Stomach smooth muscle (tissue), 2 donors: Measurements from ENCODE around the gene CTNNA3.

ENCODE experiments used
- H3K27ac ChIP-seq: one replicate; pipeline ENCODE4 v1.7.0; 2013; ENCODE audit warnings: mild to moderate bottlenecking, low read length, inconsistent platforms
- H3K27me3 ChIP-seq, 2 donors: one replicate each; pipeline ENCODE4 v1.7.0; 2013; ENCODE audit warnings: low read length in 2 of 2; ENCODE audit not compliant: insufficient read depth in 2 of 2, control insufficient read depth in 1 of 2
- H3K36me3 ChIP-seq, 2 donors: one replicate each; pipeline ENCODE4 v1.7.0; 2013; ENCODE audit warnings: low read length in 2 of 2; ENCODE audit not compliant: control insufficient read depth in 2 of 2, insufficient read depth in 2 of 2
- H3K4me1 ChIP-seq: one replicate; pipeline ENCODE4 v1.7.0; 2013; ENCODE audit warnings: low read length; ENCODE audit not compliant: control insufficient read depth, insufficient read depth
- H3K4me3 ChIP-seq, 2 donors: one replicate each; pipeline ENCODE4 v1.7.0; 2013; ENCODE audit warnings: low read length in 2 of 2
- H3K9ac ChIP-seq, 2 donors: one replicate each; pipeline ENCODE4 v1.7.0; 2013; ENCODE audit warnings: low read length in 2 of 2, mild to moderate bottlenecking in 1 of 2
- H3K9me3 ChIP-seq, 2 donors: one replicate each; pipeline ENCODE4 v1.7.0; 2013; ENCODE audit warnings: low read length in 2 of 2; ENCODE audit not compliant: control insufficient read depth in 2 of 2
- donor health status: healthy.
- donor health status: Pancreatic carcinoma.

The CTNNA3 gene

DNA sequence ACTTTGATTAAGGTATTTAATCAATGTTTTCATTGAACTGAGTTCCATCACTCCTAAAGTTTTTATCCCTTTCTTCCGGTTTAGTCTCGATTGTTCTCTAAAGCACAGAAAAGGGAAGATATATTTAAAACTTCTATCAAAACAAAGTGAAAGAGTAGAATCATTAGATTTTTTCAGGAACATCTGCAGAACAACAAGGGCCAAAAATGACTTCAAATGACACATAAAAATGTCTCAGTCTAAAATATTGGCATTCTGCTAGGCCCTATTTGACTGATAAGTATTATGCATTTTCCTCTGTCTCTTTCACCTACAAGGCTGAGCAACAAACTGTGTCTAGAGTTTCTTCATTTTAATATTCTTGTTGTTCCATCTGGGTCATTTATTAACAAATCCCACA is 1669.7 kb downstream of the CTNNA3 start:
- H3K9me3 ChIP-seq, result peaks cover 0 to 3% of the 10 kb centered on the region in 2 donors
- no peaks in the 10 kb centered on the region for H3K27me3 ChIP-seq
- no peaks in the 10 kb centered on the region for H3K36me3 ChIP-seq
- no peak overlapping the region for H3K4me3 ChIP-seq
- H3K4me1 ChIP-seq, result no peaks in the 10 kb centered on the region
- no peak overlapping the region for H3K27ac ChIP-seq
- no peak overlapping the region for H3K9ac ChIP-seq

DNA sequence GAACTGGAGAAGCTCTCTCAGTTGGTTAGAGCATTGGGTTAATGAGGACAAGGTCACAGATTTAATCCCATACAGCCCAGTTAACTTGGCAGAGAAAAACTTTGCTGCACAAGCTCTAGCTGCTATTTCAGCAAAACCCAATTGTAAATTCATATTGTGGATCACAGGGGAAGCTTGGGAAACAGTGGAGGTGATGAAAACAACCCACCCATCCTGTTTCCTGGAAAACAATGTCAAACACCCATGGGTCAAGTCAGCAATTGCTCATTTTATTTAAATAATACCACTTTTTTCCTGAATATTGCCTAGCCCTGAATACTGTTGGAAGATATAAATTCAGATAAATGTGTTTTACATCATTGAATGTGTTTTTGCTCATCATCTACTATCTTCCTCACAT is 1670.8 kb downstream of the CTNNA3 start:
- Histone ChIP-seq H3K4me1 (no peaks in the 10 kb centered on the region), H3K9ac (no peak overlapping the region), H3K27ac (no peak overlapping the region)

DNA sequence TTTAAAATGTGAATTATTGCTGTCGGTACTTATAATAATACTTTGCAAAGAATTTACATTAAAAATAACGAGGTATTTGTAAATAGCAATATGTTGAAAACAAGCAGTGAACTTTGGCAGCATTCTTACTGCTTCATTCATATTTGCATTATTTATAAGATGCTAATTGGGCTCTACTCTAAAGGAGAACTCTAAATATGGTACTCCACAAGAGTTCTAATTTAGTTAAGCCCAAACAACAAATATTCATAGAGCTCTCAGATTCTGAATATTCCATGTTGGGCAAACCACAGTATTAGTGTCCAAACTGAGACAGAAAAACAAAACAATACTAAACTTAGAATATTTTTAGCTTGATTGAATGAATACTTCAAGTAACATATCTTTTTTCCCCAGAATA is 1674.6 kb downstream of the CTNNA3 start:
- no peaks in the 10 kb centered on the region for H3K27me3 ChIP-seq
- H3K36me3 ChIP-seq, result no peaks in the 10 kb centered on the region
- H3K9me3 ChIP-seq, result no peaks in the 10 kb centered on the region

More for the DNA sequence above, 1670.8 kb downstream of the CTNNA3 start:
- Histone ChIP-seq H3K4me3 (no peak overlapping the region), H3K27me3 (no peaks in the 10 kb centered on the region), H3K9me3 (no peaks in the 10 kb centered on the region), H3K36me3 (no peaks in the 10 kb centered on the region)

DNA sequence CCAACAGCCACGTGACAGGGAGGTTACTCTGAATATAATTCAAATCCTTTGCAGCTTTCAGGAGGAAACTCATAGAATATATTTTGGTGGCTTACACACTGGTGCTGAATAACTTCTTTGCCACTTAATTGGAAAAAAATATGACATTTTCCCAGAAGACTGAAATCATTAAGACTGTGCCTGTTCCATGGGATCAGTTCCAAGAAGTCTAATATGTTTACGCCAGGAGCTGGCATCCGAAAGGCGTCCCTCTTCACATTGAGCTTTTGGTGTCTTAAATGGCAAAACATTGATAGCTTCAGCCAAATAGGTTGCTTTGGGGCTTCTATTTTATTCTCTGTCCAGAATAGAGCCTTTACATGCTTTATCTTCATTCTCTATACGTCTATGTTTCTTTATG is 1687.8 kb downstream of the CTNNA3 start:
- Histone ChIP-seq H3K9ac (no peak overlapping the region), H3K36me3 (no peaks in the 10 kb centered on the region), H3K27ac (no peak overlapping the region), H3K4me1 (no peaks in the 10 kb centered on the region), H3K4me3 (no peak overlapping the region), H3K27me3 (no peaks in the 10 kb centered on the region), H3K9me3 (no peaks in the 10 kb centered on the region)

More for the DNA sequence above, 1674.6 kb downstream of the CTNNA3 start:
- Histone ChIP-seq H3K4me3 (no peak overlapping the region), H3K27ac (no peak overlapping the region), H3K9ac (no peak overlapping the region), H3K4me1 (no peaks in the 10 kb centered on the region)

DNA sequence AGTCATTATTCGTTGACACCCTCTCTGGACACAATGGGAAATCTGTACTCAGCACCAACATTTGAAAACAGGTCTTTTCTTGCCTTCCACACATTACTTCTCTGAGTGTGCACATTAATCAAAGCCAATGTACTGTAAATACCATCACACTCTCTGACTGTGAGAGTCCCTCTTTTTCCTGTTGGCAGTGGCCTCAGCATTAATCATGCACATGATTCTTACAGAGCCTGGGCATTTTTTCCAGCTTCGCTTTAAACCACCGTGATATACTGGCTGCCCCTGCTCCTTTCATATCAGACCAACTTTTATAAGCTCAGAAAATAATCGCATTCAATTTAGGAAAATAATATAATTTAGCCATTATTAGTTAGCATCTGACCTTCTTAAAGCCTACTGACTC is 1689.6 kb downstream of the CTNNA3 start:
- Histone ChIP-seq H3K36me3 (no peaks in the 10 kb centered on the region), H3K9ac (no peak overlapping the region), H3K9me3 (no peaks in the 10 kb centered on the region), H3K27ac (no peak overlapping the region), H3K4me3 (no peak overlapping the region), H3K4me1 (no peaks in the 10 kb centered on the region), H3K27me3 (no peaks in the 10 kb centered on the region)

DNA sequence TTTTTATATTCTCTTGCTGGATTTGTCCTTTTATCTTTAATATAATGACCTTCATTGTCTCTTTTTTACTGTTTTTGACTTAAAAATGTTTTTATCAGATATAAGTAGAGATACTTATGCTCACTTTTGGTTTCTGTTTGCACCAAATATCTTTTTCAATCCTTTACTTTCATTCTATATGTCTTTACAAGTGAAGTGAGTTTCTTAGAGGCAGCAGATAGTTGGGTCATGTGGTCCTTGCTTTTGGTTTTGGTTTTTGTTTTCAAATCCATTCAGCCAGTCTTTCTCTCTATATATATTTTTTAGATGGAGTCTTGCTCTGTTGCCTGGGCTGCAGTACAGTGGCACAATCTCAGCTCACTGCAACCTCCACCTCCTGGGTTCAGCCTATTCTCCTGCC is 1702.5 kb downstream of the CTNNA3 start:
- no peak overlapping the region for H3K4me3 ChIP-seq
- H3K4me1 ChIP-seq, result no peaks in the 10 kb centered on the region
- no peak overlapping the region for H3K9ac ChIP-seq
- H3K27me3 ChIP-seq, result no peaks in the 10 kb centered on the region
- no peak overlapping the region for H3K27ac ChIP-seq
- H3K36me3 ChIP-seq, result no peaks in the 10 kb centered on the region
- H3K9me3 ChIP-seq, result peaks cover 0 to 6% of the 10 kb centered on the region in 2 donors

DNA sequence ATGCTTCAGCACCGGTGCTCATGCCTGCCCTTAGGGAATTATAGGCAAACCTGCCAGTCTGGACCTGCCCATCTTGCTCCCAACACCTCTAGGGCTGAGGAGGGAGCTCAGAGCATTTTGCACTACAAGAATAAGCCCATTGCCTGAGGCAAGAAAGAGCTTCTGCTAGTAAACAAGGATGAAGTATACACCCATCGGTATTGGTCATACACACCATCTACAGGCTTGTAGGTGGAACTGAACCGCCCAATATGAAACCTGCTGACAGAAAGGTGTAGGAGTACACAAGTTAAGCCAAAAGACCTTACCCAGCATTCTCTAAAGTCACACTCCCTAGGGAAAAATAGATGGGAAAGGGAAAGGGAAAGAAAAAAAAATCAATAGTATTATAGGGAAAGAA is 1727.1 kb downstream of the CTNNA3 start:
- Histone ChIP-seq H3K9ac (no peak overlapping the region), H3K27me3 (no peaks in the 10 kb centered on the region), H3K4me3 (no peak overlapping the region), H3K4me1 (no peaks in the 10 kb centered on the region), H3K9me3 (no peaks in the 10 kb centered on the region), H3K27ac (no peak overlapping the region), H3K36me3 (no peaks in the 10 kb centered on the region)

DNA sequence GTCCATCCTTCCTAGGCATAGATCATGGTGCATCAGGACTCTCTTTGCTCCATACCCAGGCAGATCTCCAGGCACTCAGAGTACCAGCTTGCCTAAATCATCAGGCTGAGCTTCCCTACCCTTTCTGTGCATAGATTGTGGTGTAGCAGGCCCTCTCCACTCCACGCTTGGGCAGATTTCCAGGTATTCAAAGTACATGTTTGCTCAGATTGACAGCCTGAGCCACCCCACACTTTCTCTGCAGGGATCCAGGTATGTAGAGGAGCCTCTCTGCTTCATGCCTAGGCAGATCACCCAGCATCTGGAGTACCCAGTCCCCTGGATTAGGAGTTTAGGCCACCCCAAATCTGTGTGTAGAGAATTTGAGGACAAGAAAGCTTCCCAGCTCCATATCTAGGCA is 1727.6 kb downstream of the CTNNA3 start:
- no peaks in the 10 kb centered on the region for H3K4me1 ChIP-seq
- no peaks in the 10 kb centered on the region for H3K36me3 ChIP-seq
- no peak overlapping the region for H3K9ac ChIP-seq
- H3K4me3 ChIP-seq, result no peak overlapping the region
- no peaks in the 10 kb centered on the region for H3K9me3 ChIP-seq
- no peaks in the 10 kb centered on the region for H3K27me3 ChIP-seq
- H3K27ac ChIP-seq, result no peak overlapping the region

DNA sequence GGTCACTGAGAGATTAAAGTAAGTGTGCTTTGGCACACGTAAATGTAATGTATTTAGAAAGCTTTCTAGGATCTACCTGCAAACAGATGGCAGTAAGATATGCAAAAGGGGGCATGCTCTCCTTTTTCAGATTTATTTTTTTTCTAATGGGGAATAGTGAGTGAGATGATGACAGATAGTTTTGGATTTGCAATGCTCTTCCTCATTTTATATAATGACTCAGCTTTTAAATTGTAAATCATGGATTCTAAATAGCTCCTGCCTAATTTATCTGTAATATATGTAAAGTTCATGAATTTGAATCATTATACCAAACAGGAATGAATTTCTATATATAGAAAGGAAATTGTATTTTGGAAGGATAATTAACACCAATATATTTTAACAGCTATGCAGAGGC is 1731.8 kb downstream of the CTNNA3 start:
- Histone ChIP-seq H3K9me3 (peaks cover 0 to 3% of the 10 kb centered on the region in 2 donors), H3K4me1 (no peaks in the 10 kb centered on the region), H3K36me3 (no peaks in the 10 kb centered on the region), H3K4me3 (no peak overlapping the region), H3K27ac (no peak overlapping the region), H3K9ac (no peak overlapping the region), H3K27me3 (no peaks in the 10 kb centered on the region)

DNA sequence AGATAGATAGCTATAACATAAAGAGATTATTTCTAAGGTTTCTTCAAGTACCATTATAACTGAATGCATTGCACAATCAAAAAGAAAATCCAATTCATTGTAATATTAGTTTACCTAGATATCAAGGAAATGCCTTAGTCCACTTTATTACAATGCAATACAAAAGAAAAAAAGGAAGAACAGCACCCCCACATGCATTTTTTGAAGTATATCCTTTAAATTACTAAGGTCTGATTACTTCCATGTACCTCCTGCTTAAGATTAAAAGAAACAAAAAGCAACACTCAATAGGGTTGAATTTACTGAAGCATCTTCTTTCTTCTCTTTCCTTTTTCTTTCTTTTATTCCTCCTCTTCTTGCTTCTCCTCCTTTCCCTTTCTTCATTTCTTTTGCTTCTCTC is 1743.9 kb downstream of the CTNNA3 start:
- H3K36me3 ChIP-seq, result no peaks in the 10 kb centered on the region
- H3K4me3 ChIP-seq, result no peak overlapping the region
- H3K27ac ChIP-seq, result no peak overlapping the region
- H3K9me3 ChIP-seq, result no peaks in the 10 kb centered on the region
- no peaks in the 10 kb centered on the region for H3K27me3 ChIP-seq
- no peaks in the 10 kb centered on the region for H3K4me1 ChIP-seq
- no peak overlapping the region for H3K9ac ChIP-seq

DNA sequence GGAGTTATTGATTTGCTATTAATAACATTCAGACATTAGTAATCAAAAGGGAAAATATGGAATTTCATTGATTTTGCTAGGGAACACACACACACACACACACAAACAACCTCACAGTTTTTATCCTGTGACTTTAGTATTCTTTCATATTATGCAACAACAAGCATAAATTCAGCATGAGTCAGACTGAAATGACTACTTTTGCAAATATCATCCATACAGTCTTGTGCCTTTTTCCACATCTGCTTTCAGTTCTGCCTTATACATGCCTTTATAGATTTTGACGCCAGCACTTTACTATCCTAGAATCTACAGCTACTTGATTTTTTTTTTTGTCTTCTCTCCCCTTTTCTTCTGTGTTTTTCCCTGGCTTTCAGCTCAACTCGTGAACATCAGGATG is 1745.9 kb downstream of the CTNNA3 start:
- Histone ChIP-seq H3K9ac (no peak overlapping the region), H3K4me3 (no peak overlapping the region)

More for the DNA sequence above, 1745.9 kb downstream of the CTNNA3 start:
- H3K27me3 ChIP-seq, result no peaks in the 10 kb centered on the region
- H3K36me3 ChIP-seq, result no peaks in the 10 kb centered on the region
- H3K4me1 ChIP-seq, result no peaks in the 10 kb centered on the region
- H3K27ac ChIP-seq, result no peak overlapping the region
- H3K9me3 ChIP-seq, result no peaks in the 10 kb centered on the region
